H1 (cell line): ENCODE results near the gene R3HDML.

ENCODE experiments used
- CTBP2 ChIP-seq: IDR thresholded peaks from 2 replicates; pipeline ENCODE4 v1.7.0; 2011; ENCODE audit warnings: borderline replicate concordance, mild to moderate bottlenecking, moderate library complexity, mixed read lengths, low read length; ENCODE audit not compliant: insufficient read depth, insufficient read length
- EP300 ChIP-seq, 2 experiments: IDR thresholded peaks; 1 replicate in 1 of 2; 2 replicates in 1 of 2; pipeline ENCODE4 v1.6.1; 2011 to 2012; ENCODE audit warnings: low read depth in 2 of 2, low read length in 2 of 2, mild to moderate bottlenecking in 2 of 2, borderline replicate concordance in 1 of 2, inconsistent platforms in 1 of 2, moderate library complexity in 1 of 2
- EZH2 ChIP-seq: fragments of 200-600 bp; sonication (generic); IDR thresholded peaks from 2 replicates; pipeline ENCODE4 v1.7.1; 2012; ENCODE audit warnings: low read depth, mild to moderate bottlenecking, moderate library complexity, low read length, inconsistent platforms; ENCODE audit not compliant: severe bottlenecking
- GABPA ChIP-seq: IDR thresholded peaks from 2 replicates; pipeline ENCODE4 v1.6.1; 2011; ENCODE audit warnings: mild to moderate bottlenecking, low read length, moderate library complexity, borderline replicate concordance; ENCODE audit not compliant: insufficient read depth
- POLR2A ChIP-seq, 2 experiments: IDR thresholded peaks; 1 replicate in 1 of 2; 2 replicates in 1 of 2; pipeline ENCODE4 v1.6.1; 2011; ENCODE audit warnings: low read depth in 2 of 2, low read length in 2 of 2, mild to moderate bottlenecking in 2 of 2; ENCODE audit errors: control extremely low read depth in 1 of 2
- RFX5 ChIP-seq: IDR thresholded peaks from 2 replicates; pipeline ENCODE4 v1.6.1; 2011; ENCODE audit warnings: low read depth, low read length, improper control_type of control experiment, borderline replicate concordance
- SP1 ChIP-seq: IDR thresholded peaks from 2 replicates; pipeline ENCODE4 v1.6.1; 2011; ENCODE audit warnings: low read depth, low read length
- SP2 ChIP-seq: IDR thresholded peaks from 2 replicates; pipeline ENCODE4 v1.6.1; 2012; ENCODE audit warnings: mild to moderate bottlenecking, low read length, inconsistent platforms
- TAF1 ChIP-seq: IDR thresholded peaks from 2 replicates; pipeline ENCODE4 v1.6.1; 2011; ENCODE audit warnings: mild to moderate bottlenecking, low read depth, low read length
- YY1 ChIP-seq: IDR thresholded peaks from 2 replicates; pipeline ENCODE4 v1.6.1; 2011; ENCODE audit warnings: low read depth, mild to moderate bottlenecking, low read length
- TF ChIP-seq, protein P1 (sequence below), 3 experiments: IDR thresholded peaks; 1 replicate in 2 of 3; 2 replicates in 1 of 3; pipeline versions ENCODE4 v1.5.1 to v1.6.1; 2011; ENCODE audit warnings: low read length in 3 of 3, mild to moderate bottlenecking in 3 of 3, inconsistent platforms in 2 of 3, low read depth in 1 of 3, moderate library complexity in 1 of 3; ENCODE audit not compliant: insufficient read depth in 1 of 3; ENCODE audit errors: control extremely low read depth in 1 of 3
- TF ChIP-seq, protein P2 (sequence below): IDR thresholded peaks from 2 replicates; pipeline ENCODE4 v1.6.1; 2012; ENCODE audit warnings: inconsistent platforms

DNA sequence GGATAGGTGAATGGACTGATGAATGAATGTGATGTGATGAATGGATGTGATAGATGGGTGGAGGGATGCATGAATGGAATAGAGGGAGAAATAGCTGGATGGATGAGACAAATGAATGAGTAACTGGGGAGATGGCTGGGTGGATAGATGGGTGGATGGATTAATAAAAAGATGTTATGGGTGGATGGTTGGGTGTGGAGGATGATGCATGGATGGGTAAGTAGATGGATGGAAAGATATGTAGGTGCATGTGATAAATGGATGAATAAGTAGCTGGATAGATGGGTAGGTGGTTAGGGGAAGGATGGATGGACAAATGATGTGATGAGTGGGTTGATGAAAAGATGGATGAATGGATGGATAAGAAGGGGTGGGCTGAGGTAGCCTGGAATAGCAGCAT lies 23.4 kb downstream of the R3HDML start:
- TF ChIP-seq, protein P1, sequence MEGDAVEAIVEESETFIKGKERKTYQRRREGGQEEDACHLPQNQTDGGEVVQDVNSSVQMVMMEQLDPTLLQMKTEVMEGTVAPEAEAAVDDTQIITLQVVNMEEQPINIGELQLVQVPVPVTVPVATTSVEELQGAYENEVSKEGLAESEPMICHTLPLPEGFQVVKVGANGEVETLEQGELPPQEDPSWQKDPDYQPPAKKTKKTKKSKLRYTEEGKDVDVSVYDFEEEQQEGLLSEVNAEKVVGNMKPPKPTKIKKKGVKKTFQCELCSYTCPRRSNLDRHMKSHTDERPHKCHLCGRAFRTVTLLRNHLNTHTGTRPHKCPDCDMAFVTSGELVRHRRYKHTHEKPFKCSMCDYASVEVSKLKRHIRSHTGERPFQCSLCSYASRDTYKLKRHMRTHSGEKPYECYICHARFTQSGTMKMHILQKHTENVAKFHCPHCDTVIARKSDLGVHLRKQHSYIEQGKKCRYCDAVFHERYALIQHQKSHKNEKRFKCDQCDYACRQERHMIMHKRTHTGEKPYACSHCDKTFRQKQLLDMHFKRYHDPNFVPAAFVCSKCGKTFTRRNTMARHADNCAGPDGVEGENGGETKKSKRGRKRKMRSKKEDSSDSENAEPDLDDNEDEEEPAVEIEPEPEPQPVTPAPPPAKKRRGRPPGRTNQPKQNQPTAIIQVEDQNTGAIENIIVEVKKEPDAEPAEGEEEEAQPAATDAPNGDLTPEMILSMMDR (IDR thresholded peaks at IDR 0.05; ENCODE audit: control extremely low read depth in 1 of 3, insufficient read depth in 1 of 3, low read depth in 1 of 3, low read length in 3 of 3), result no peak
- TF ChIP-seq YY1 (no peak), GABPA (no peak), EP300 (IDR thresholded peaks at IDR 0.05; ENCODE audit: borderline replicate concordance in 1 of 2, low read depth in 2 of 2, low read length in 2 of 2) (no peak), EZH2 (no peak), SP2 (no peak), POLR2A (IDR thresholded peaks at IDR 0.05; ENCODE audit: control extremely low read depth in 1 of 2, low read depth in 2 of 2, low read length in 2 of 2) (no peak), SP1 (no peak), CTBP2 (no peak), RFX5 (no peak), TAF1 (no peak)
- TF ChIP-seq, protein P2, sequence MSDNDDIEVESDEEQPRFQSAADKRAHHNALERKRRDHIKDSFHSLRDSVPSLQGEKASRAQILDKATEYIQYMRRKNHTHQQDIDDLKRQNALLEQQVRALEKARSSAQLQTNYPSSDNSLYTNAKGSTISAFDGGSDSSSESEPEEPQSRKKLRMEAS, result no peak
